Mammary epithelial cell (primary cell): ENCODE data around the gene RPS6KA5.

Source experiments
- EZH2 ChIP-seq: IDR thresholded peaks from 2 replicates; pipeline ENCODE4 v1.6.1; 2012; ENCODE audit warnings: low read length, inconsistent platforms, borderline replicate concordance
- TF ChIP-seq, protein P1 (sequence below), 2 donors: IDR thresholded peaks in 1 of 2; conservative IDR thresholded peaks in 1 of 2; 2 replicates each; pipeline ENCODE4 v1.5.1; 2011 to 2012; ENCODE audit warnings: inconsistent platforms in 2 of 2, low read length in 2 of 2, mild to moderate bottlenecking in 2 of 2, control low read depth in 1 of 2, low read depth in 1 of 2; ENCODE audit not compliant: insufficient read depth in 1 of 2; ENCODE audit errors: extremely low read depth in 1 of 2

DNA sequence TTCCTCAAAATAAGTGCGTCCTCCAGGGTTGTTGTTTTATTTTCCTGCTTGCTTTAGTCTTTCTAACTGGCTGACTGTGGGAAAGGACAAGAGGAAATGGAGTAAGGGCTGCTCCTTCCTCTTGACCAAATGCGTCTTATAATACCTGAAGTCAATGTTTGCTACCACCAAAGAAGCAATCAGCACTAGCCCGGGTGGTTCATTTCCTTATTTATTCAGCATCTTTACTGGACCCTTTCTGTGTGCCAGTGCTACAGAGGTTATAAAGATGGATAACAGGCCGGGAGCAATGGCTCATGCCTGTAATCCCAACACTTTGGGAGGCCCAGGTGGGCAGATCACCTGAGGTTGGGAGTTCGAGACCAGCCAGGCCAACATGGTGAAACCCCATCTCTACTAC lies 15.1 kb upstream of the RPS6KA5 start:
- TF ChIP-seq, protein P1, sequence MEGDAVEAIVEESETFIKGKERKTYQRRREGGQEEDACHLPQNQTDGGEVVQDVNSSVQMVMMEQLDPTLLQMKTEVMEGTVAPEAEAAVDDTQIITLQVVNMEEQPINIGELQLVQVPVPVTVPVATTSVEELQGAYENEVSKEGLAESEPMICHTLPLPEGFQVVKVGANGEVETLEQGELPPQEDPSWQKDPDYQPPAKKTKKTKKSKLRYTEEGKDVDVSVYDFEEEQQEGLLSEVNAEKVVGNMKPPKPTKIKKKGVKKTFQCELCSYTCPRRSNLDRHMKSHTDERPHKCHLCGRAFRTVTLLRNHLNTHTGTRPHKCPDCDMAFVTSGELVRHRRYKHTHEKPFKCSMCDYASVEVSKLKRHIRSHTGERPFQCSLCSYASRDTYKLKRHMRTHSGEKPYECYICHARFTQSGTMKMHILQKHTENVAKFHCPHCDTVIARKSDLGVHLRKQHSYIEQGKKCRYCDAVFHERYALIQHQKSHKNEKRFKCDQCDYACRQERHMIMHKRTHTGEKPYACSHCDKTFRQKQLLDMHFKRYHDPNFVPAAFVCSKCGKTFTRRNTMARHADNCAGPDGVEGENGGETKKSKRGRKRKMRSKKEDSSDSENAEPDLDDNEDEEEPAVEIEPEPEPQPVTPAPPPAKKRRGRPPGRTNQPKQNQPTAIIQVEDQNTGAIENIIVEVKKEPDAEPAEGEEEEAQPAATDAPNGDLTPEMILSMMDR (conservative IDR thresholded peaks at IDR 0.05 in 1 of 2, IDR thresholded peaks at IDR 0.05 in 1 of 2; ENCODE audit: extremely low read depth in 1 of 2, insufficient read depth in 1 of 2, low read depth in 1 of 2, low read length in 2 of 2) = no peak
- TF ChIP-seq EZH2 = no peak
